MM.1S (cell line): ENCODE data around the gene NOPCHAP1.

Source experiments
- EZH2 ChIP-seq: fragments of 300-600 bp; sonication (generic); optimal IDR thresholded peaks from 2 replicates; pipeline ENCODE3; 2017; ENCODE audit warnings: low read depth, mild to moderate bottlenecking, antibody characterized with exemption, low read length, mixed read lengths
- EZH2phosphoT487 ChIP-seq: fragments of 300-600 bp; sonication (generic); IDR thresholded peaks from 2 replicates; pipeline ENCODE4 v1.6.1; 2018; ENCODE audit warnings: antibody characterized with exemption, low read length
- TF ChIP-seq, protein P1 (sequence below): fragments of 300-600 bp; sonication (generic); IDR thresholded peaks from 2 replicates; pipeline ENCODE4 v1.5.1; 2016; ENCODE audit warnings: antibody characterized with exemption, low read length, mixed read lengths

DNA sequence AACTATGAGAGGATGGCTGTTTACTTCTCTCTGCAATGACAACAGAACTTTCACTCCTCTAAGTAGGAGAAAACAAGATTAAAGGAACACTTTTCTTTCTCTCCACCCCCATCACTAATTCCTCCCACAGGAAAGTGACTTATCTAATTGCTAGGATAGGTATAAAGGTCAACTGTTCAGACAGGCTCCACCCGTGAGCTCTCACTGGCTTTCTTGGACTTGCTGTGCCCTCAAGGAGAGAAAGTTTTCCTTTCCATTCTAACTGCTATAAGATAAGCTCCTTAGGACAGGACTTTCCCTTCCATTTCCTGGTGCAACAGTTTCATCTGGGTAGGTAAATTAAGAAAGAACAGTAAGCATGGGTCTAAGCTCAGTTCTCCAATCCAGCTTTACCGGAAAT, 32.8 kb upstream of the NOPCHAP1 start:
- TF ChIP-seq, protein P1, sequence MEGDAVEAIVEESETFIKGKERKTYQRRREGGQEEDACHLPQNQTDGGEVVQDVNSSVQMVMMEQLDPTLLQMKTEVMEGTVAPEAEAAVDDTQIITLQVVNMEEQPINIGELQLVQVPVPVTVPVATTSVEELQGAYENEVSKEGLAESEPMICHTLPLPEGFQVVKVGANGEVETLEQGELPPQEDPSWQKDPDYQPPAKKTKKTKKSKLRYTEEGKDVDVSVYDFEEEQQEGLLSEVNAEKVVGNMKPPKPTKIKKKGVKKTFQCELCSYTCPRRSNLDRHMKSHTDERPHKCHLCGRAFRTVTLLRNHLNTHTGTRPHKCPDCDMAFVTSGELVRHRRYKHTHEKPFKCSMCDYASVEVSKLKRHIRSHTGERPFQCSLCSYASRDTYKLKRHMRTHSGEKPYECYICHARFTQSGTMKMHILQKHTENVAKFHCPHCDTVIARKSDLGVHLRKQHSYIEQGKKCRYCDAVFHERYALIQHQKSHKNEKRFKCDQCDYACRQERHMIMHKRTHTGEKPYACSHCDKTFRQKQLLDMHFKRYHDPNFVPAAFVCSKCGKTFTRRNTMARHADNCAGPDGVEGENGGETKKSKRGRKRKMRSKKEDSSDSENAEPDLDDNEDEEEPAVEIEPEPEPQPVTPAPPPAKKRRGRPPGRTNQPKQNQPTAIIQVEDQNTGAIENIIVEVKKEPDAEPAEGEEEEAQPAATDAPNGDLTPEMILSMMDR: no peak
- TF ChIP-seq EZH2 (no peak), EZH2phosphoT487 (no peak)
